Liver (tissue), 3 donors: Measurements from ENCODE around the gene DYNC1H1.

Source experiments
- FOXA1 ChIP-seq: IDR thresholded peaks from 2 replicates; pipeline ENCODE4 v1.6.1; 2016; ENCODE audit warnings: antibody characterized with exemption
- FOXA2 ChIP-seq: IDR thresholded peaks from 2 replicates; pipeline ENCODE4 v1.6.1; 2016; ENCODE audit warnings: antibody characterized with exemption
- GABPA ChIP-seq, 2 donors: IDR thresholded peaks in 1 of 2; conservative IDR thresholded peaks in 1 of 2; 2 replicates each; pipeline ENCODE4 v1.6.1; 2016; ENCODE audit warnings: antibody characterized with exemption in 2 of 2, mild to moderate bottlenecking in 1 of 2, moderate library complexity in 1 of 2
- JUND ChIP-seq, 2 donors: IDR thresholded peaks; 2 replicates each; pipeline ENCODE4 v1.6.1; 2016; ENCODE audit warnings: antibody characterized with exemption in 2 of 2
- RAD21 ChIP-seq, 2 donors: IDR thresholded peaks; 2 replicates each; pipeline ENCODE4 v1.6.1; 2016; ENCODE audit warnings: antibody characterized with exemption in 2 of 2, mild to moderate bottlenecking in 2 of 2
- SP1 ChIP-seq: IDR thresholded peaks from 2 replicates; pipeline ENCODE4 v1.6.1; 2018; ENCODE audit warnings: antibody characterized with exemption, mild to moderate bottlenecking
- TAF1 ChIP-seq: conservative IDR thresholded peaks from 2 replicates; pipeline ENCODE4 v1.6.1; 2016; ENCODE audit warnings: antibody characterized with exemption, mild to moderate bottlenecking
- YY1 ChIP-seq: IDR thresholded peaks from 2 replicates; pipeline ENCODE4 v1.6.1; 2016; ENCODE audit warnings: antibody characterized with exemption, mild to moderate bottlenecking
- TF ChIP-seq, protein P1 (sequence below): fragments of 150-350 bp; IDR thresholded peaks from 2 replicates; pipeline ENCODE4 v1.5.1; 2017; ENCODE audit warnings: improper control_type of control experiment, low read depth, low read length; ENCODE audit not compliant: missing input control
- TF ChIP-seq, protein P2 (sequence below): IDR thresholded peaks from 2 replicates; pipeline ENCODE4 v1.6.1; 2016; ENCODE audit warnings: antibody characterized with exemption, mild to moderate bottlenecking
- TF ChIP-seq, protein P3 (sequence below): IDR thresholded peaks from 2 replicates; pipeline ENCODE4 v1.6.1; 2016; ENCODE audit warnings: antibody characterized with exemption
- TF ChIP-seq, protein P4 (sequence below): IDR thresholded peaks from 2 replicates; pipeline ENCODE4 v1.6.1; 2016; ENCODE audit warnings: antibody characterized with exemption
- donor health status: healthy.
- donor health status: healthy.

DNA sequence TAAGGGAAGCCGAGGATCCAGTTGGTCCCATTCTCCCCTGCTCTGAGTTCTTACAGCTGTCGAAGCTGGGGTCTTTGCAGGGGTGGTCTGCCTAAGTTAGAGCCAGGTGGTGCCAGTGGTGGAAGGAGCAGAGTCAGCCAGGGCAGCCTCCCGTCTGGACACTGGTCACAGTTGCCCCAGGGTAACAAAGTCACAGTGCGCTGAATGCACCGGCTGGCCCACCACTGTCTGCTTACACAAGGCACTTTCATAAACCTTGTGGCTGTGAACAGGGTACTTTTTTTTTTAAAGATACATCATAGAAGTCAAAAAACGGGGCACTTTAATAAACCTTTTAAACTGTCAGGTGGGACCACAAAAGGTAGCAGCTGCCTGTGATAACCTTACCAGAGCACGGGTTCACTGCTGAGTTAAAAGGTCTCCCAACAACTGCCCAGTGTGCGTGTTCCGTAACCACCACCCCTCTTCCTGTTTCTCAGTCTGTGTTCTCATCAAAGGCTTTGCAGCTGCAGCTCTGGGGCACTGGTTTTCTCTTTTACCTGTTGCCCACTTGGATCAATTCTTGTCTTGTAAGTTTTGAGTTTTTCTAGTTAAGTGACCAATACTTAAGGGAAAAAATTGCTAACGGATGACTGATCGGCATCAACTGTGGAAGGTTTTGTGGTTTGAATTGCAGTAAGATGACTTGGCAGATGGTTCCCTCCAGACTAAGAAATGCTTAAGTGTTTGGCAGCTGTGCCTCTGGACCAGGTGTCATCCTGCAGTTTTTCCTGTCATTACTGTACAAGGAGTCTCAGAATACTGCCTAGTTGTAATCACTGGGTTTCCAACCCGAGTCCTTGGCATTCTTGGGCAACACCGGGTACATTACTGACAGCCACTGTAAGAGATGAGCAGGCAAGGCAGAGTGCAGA, 55.9 kb downstream of the DYNC1H1 start:
- TF ChIP-seq, protein P1, sequence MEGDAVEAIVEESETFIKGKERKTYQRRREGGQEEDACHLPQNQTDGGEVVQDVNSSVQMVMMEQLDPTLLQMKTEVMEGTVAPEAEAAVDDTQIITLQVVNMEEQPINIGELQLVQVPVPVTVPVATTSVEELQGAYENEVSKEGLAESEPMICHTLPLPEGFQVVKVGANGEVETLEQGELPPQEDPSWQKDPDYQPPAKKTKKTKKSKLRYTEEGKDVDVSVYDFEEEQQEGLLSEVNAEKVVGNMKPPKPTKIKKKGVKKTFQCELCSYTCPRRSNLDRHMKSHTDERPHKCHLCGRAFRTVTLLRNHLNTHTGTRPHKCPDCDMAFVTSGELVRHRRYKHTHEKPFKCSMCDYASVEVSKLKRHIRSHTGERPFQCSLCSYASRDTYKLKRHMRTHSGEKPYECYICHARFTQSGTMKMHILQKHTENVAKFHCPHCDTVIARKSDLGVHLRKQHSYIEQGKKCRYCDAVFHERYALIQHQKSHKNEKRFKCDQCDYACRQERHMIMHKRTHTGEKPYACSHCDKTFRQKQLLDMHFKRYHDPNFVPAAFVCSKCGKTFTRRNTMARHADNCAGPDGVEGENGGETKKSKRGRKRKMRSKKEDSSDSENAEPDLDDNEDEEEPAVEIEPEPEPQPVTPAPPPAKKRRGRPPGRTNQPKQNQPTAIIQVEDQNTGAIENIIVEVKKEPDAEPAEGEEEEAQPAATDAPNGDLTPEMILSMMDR = no peak
- TF ChIP-seq FOXA1 = no peak
- no peak for TF ChIP-seq GABPA (IDR thresholded peaks at IDR 0.05 in 1 of 2, conservative IDR thresholded peaks at IDR 0.05 in 1 of 2)
- TF ChIP-seq, protein P2, sequence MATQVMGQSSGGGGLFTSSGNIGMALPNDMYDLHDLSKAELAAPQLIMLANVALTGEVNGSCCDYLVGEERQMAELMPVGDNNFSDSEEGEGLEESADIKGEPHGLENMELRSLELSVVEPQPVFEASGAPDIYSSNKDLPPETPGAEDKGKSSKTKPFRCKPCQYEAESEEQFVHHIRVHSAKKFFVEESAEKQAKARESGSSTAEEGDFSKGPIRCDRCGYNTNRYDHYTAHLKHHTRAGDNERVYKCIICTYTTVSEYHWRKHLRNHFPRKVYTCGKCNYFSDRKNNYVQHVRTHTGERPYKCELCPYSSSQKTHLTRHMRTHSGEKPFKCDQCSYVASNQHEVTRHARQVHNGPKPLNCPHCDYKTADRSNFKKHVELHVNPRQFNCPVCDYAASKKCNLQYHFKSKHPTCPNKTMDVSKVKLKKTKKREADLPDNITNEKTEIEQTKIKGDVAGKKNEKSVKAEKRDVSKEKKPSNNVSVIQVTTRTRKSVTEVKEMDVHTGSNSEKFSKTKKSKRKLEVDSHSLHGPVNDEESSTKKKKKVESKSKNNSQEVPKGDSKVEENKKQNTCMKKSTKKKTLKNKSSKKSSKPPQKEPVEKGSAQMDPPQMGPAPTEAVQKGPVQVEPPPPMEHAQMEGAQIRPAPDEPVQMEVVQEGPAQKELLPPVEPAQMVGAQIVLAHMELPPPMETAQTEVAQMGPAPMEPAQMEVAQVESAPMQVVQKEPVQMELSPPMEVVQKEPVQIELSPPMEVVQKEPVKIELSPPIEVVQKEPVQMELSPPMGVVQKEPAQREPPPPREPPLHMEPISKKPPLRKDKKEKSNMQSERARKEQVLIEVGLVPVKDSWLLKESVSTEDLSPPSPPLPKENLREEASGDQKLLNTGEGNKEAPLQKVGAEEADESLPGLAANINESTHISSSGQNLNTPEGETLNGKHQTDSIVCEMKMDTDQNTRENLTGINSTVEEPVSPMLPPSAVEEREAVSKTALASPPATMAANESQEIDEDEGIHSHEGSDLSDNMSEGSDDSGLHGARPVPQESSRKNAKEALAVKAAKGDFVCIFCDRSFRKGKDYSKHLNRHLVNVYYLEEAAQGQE = no peak
- TF ChIP-seq JUND (IDR thresholded peaks at IDR 0.05) = no peak
- no peak for TF ChIP-seq FOXA2
- no peak for TF ChIP-seq SP1
- TF ChIP-seq RAD21 (IDR thresholded peaks at IDR 0.05) = no peak
- TF ChIP-seq, protein P3, sequence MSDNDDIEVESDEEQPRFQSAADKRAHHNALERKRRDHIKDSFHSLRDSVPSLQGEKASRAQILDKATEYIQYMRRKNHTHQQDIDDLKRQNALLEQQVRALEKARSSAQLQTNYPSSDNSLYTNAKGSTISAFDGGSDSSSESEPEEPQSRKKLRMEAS = no peak
- no peak for TF ChIP-seq TAF1
- no peak for TF ChIP-seq YY1
- TF ChIP-seq, protein P4, sequence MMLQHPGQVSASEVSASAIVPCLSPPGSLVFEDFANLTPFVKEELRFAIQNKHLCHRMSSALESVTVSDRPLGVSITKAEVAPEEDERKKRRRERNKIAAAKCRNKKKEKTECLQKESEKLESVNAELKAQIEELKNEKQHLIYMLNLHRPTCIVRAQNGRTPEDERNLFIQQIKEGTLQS = no peak
